ENCODE measurements around the gene FAM210A.

DNA sequence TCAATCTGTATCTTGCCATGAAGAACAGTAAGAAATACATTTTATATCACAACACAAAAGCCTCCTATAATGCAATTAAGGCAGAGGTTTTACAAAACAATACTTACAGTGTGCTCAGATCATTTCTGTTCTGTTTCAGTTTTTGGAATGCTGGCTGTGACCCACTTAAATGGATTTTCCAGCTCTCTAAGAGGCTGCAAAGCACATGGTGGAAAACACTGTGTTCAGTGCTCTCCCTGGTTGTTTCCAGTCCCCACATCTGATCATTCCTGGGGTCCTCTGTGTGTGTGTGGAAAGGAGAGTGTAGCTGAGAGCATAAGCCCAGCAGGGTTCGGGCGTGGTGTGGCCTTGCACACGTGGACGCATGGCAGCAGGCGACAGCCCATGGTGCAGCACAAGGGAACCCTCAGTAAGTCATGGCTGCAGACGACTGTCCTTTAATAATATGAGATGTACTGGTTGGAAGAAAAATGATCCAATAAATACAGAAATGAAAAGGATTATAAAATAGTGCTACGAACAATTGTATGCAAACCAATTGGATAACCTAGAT lies 95.6 kb downstream of the FAM210A start:
- TF ChIP-seq GATA2 (IDR thresholded peaks at IDR 0.05; ENCODE audit: low read depth, low read length) (no peak), GATA3 (IDR thresholded peaks at IDR 0.05; ENCODE audit: low read depth, low read length) (no peak)

Measured in SH-SY5Y (cell line).